H1 (cell line): ENCODE data around the gene ZSCAN5A. TPM values are rescaled to one million over a fixed set of nuclear protein-coding genes. Genes with fewer than 3 reads are reported as not detected.

Experiments used
- CTCF ChIA-PET: fragments of 300-600 bp; sonication (Branson Sonifier 250); formaldehyde crosslinking; loops from one replicate; lab custom pipeline; 2021; ENCODE audit not compliant: partially characterized antibody; lab: Charles Lee
- POLR2A ChIA-PET: fragments of 300-600 bp; sonication (Branson Sonifier 250); formaldehyde crosslinking; loops from one replicate; lab custom pipeline; 2021; ENCODE audit warnings: inconsistent platforms; ENCODE audit not compliant: partially characterized antibody; lab: Charles Lee
- DNase-seq, 2 experiments: peaks; one replicate each; pipeline versions ENCODE4 v3.0.0 to v3.0.0-alpha.2; 2010 to 2022; ENCODE audit warnings: low spot score in 2 of 2, low read depth in 1 of 2, mixed read lengths in 1 of 2
- FAIRE-seq: peaks from 2 replicates; lab custom pipeline; 2011; peaks lifted over from hg19 to GRCh38; lab: Jason Lieb, UNC
- H2AFZ ChIP-seq: 2 replicates; pipeline ENCODE4 v1.8.1; 2012; ENCODE audit warnings: low read length, inconsistent platforms
- H2AK5ac ChIP-seq: 2 replicates; pipeline ENCODE4 v1.6.1; 2013; ENCODE audit warnings: low read depth, low read length
- H2BK120ac ChIP-seq: replicated peaks from 2 replicates; pipeline ENCODE3; 2013; ENCODE audit warnings: low read depth, low read length, inconsistent platforms
- H2BK12ac ChIP-seq: 2 replicates; pipeline ENCODE4 v1.6.1; 2013; ENCODE audit warnings: low read depth, low read length
- H2BK15ac ChIP-seq: 2 replicates; pipeline ENCODE4 v1.6.1; 2013; ENCODE audit warnings: low read length
- H2BK20ac ChIP-seq: 2 replicates; pipeline ENCODE4 v1.6.1; 2013; ENCODE audit warnings: low read length
- H2BK5ac ChIP-seq: 2 replicates; pipeline ENCODE4 v1.6.1; 2013; ENCODE audit warnings: low read depth, low read length
- H3K14ac ChIP-seq: 2 replicates; pipeline ENCODE4 v1.6.1; 2013; ENCODE audit warnings: inconsistent platforms; ENCODE audit not compliant: insufficient read length
- H3K18ac ChIP-seq: 2 replicates; pipeline ENCODE4 v1.6.1; 2013; ENCODE audit warnings: low read length; ENCODE audit errors: extremely low read depth
- H3K23ac ChIP-seq: 2 replicates; pipeline ENCODE4 v1.6.1; 2013; ENCODE audit warnings: inconsistent platforms; ENCODE audit not compliant: insufficient read length
- H3K23me2 ChIP-seq: 2 replicates; pipeline ENCODE4 v1.6.1; 2013; ENCODE audit warnings: low read depth, low read length
- H3K27ac ChIP-seq: 2 replicates; pipeline ENCODE4 v1.6.1; 2011; ENCODE audit warnings: low read depth, low read length, inconsistent platforms
- H3K27me3 ChIP-seq, 4 experiments: replicated peaks in 1 of 4; 1 replicate in 1 of 4; 2 replicates in 3 of 4; pipeline versions ENCODE4 v1.6.1 to v1.8.1; 2011 to 2013; ENCODE audit warnings: low read length in 3 of 4, mild to moderate bottlenecking in 3 of 4, inconsistent platforms in 2 of 4, mixed read lengths in 2 of 4, moderate library complexity in 1 of 4; ENCODE audit not compliant: control insufficient read depth in 3 of 4, insufficient read depth in 3 of 4; ENCODE audit errors: extremely low read depth in 1 of 4
- H3K36me3 ChIP-seq, 4 experiments: 2 replicates each; pipeline versions ENCODE4 v1.6.1 to v1.8.1; 2011 to 2013; ENCODE audit warnings: mild to moderate bottlenecking in 4 of 4, low read length in 3 of 4, moderate library complexity in 2 of 4, control low read depth in 1 of 4, inconsistent platforms in 1 of 4; ENCODE audit not compliant: insufficient read depth in 4 of 4, control insufficient read depth in 2 of 4
- H3K4ac ChIP-seq: replicated peaks from 2 replicates; pipeline ENCODE3; 2013; ENCODE audit warnings: low read length, low read depth, mixed read lengths, inconsistent platforms; ENCODE audit not compliant: insufficient read length
- H3K4me1 ChIP-seq, 4 experiments: replicated peaks in 1 of 4; 1 replicate in 1 of 4; 2 replicates in 3 of 4; pipeline versions ENCODE4 v1.6.1 to v1.8.1; 2011 to 2013; ENCODE audit warnings: low read length in 3 of 4, inconsistent platforms in 2 of 4, mixed read lengths in 1 of 4; ENCODE audit not compliant: insufficient read depth in 4 of 4, control insufficient read depth in 3 of 4
- H3K4me2 ChIP-seq, 2 experiments: 2 replicates each; pipeline versions ENCODE4 v1.6.1 to v1.8.1; 2011 to 2013; ENCODE audit warnings: low read depth in 2 of 2, low read length in 2 of 2, control low read depth in 1 of 2, inconsistent platforms in 1 of 2, mild to moderate bottlenecking in 1 of 2; ENCODE audit not compliant: insufficient read depth in 1 of 2
- H3K4me3 ChIP-seq, 4 experiments: fragments of 200-600, 300-600 bp in 1 of 4; sonication (generic), shearing (Covaris generic), sonication (Bioruptor Twin) in 1 of 4; 2 replicates each; pipeline versions ENCODE4 v1.5.1 to v1.8.1; 2011 to 2016; ENCODE audit warnings: low read length in 4 of 4, low read depth in 3 of 4, control low read depth in 2 of 4, inconsistent platforms in 2 of 4, mild to moderate bottlenecking in 2 of 4, mixed read lengths in 1 of 4, moderate library complexity in 1 of 4; ENCODE audit not compliant: insufficient read depth in 2 of 4; ENCODE audit errors: extremely low read depth in 1 of 4
- H3K56ac ChIP-seq: replicated peaks from 2 replicates; pipeline ENCODE3; 2013; ENCODE audit warnings: low read depth, mild to moderate bottlenecking, mixed read lengths, low read length, inconsistent platforms; ENCODE audit not compliant: insufficient read length
- H3K79me1 ChIP-seq: 2 replicates; pipeline ENCODE4 v1.6.1; 2013; ENCODE audit warnings: low read depth, low read length, control low read depth
- H3K79me2 ChIP-seq, 2 experiments: 2 replicates each; pipeline versions ENCODE4 v1.6.1 to v1.8.1; 2012 to 2013; ENCODE audit warnings: low read length in 2 of 2, mild to moderate bottlenecking in 2 of 2, inconsistent platforms in 1 of 2; ENCODE audit not compliant: insufficient read depth in 2 of 2, control insufficient read depth in 1 of 2
- H3K9ac ChIP-seq, 4 experiments: replicated peaks in 1 of 4; 1 replicate in 1 of 4; 2 replicates in 3 of 4; pipeline versions ENCODE4 v1.6.1 to v1.8.1; 2011 to 2013; ENCODE audit warnings: low read depth in 3 of 4, low read length in 3 of 4, control low read depth in 2 of 4, mild to moderate bottlenecking in 2 of 4, moderate library complexity in 2 of 4, inconsistent platforms in 1 of 4; ENCODE audit errors: extremely low read depth in 1 of 4
- H3K9me3 ChIP-seq, 2 experiments: 2 replicates each; pipeline versions ENCODE4 v1.6.1 to v1.8.1; 2012 to 2013; ENCODE audit warnings: mild to moderate bottlenecking in 2 of 2, moderate library complexity in 2 of 2, control low read depth in 1 of 2, inconsistent platforms in 1 of 2, low read depth in 1 of 2, low read length in 1 of 2, mixed read lengths in 1 of 2; ENCODE audit not compliant: insufficient read depth in 2 of 2
- H4K20me1 ChIP-seq, 2 experiments: replicated peaks in 1 of 2; 2 replicates each; pipeline versions ENCODE3 to v1.8.1; 2011 to 2013; ENCODE audit warnings: inconsistent platforms in 2 of 2, low read length in 2 of 2, mild to moderate bottlenecking in 1 of 2; ENCODE audit not compliant: insufficient read depth in 2 of 2, control insufficient read depth in 1 of 2
- H4K5ac ChIP-seq: 2 replicates; pipeline ENCODE4 v1.6.1; 2013; ENCODE audit warnings: low read length, low read depth, mixed read lengths, inconsistent platforms; ENCODE audit not compliant: insufficient read length
- H4K8ac ChIP-seq: 2 replicates; pipeline ENCODE4 v1.8.0; 2013; ENCODE audit warnings: mild to moderate bottlenecking, moderate library complexity, low read length, inconsistent platforms; ENCODE audit not compliant: insufficient read depth; ENCODE audit errors: extremely low read depth
- H4K91ac ChIP-seq: replicated peaks from 2 replicates; pipeline ENCODE3; 2013; ENCODE audit warnings: low read length, mixed read lengths, inconsistent platforms; ENCODE audit not compliant: insufficient read length
- BACH1 ChIP-seq: IDR thresholded peaks from 2 replicates; pipeline ENCODE4 v1.6.1; 2012; ENCODE audit warnings: low read length, improper control_type of control experiment
- CBX8 ChIP-seq: fragments of 300-800, 300-1000 bp; sonication (generic); IDR thresholded peaks from 2 replicates; pipeline ENCODE4 v1.7.1; 2016; ENCODE audit warnings: low read depth, low read length, borderline replicate concordance
- CREB1 ChIP-seq: IDR thresholded peaks from 2 replicates; pipeline ENCODE4 v1.6.1; 2012; ENCODE audit warnings: inconsistent platforms
- JUND ChIP-seq: IDR thresholded peaks from 2 replicates; pipeline ENCODE4 v1.6.1; 2011; ENCODE audit warnings: mild to moderate bottlenecking, improper control_type of control experiment, low read length
- KDM1A ChIP-seq: fragments of 200-600, 300-600 bp; sonication (generic); IDR thresholded peaks from 2 replicates; pipeline ENCODE4 v1.7.1; 2016; ENCODE audit warnings: mild to moderate bottlenecking, low read length, borderline replicate concordance
- POLR2AphosphoS5 ChIP-seq: IDR thresholded peaks from 2 replicates; pipeline ENCODE4 v1.6.1; 2011; ENCODE audit warnings: low read depth, low read length
- RFX5 ChIP-seq: IDR thresholded peaks from 2 replicates; pipeline ENCODE4 v1.6.1; 2011; ENCODE audit warnings: low read depth, low read length, improper control_type of control experiment, borderline replicate concordance
- SAP30 ChIP-seq: fragments of 300-600 bp; sonication (generic); IDR thresholded peaks from 2 replicates; pipeline ENCODE4 v1.7.1; 2012; ENCODE audit warnings: low read length, moderate library complexity, mild to moderate bottlenecking, inconsistent platforms; ENCODE audit not compliant: insufficient read depth, insufficient replicate concordance
- TAF1 ChIP-seq: IDR thresholded peaks from 2 replicates; pipeline ENCODE4 v1.6.1; 2011; ENCODE audit warnings: mild to moderate bottlenecking, low read depth, low read length
- TAF7 ChIP-seq: optimal IDR thresholded peaks from 2 replicates; pipeline ENCODE3; 2011; ENCODE audit warnings: low read depth, mild to moderate bottlenecking, inconsistent platforms, low read length, moderate library complexity, borderline replicate concordance
- TBP ChIP-seq: IDR thresholded peaks from 2 replicates; pipeline ENCODE4 v1.6.1; 2011; ENCODE audit warnings: low read depth, low read length, improper control_type of control experiment
- TCF12 ChIP-seq: IDR thresholded peaks from 2 replicates; pipeline ENCODE4 v1.6.1; 2011; ENCODE audit warnings: low read depth, mild to moderate bottlenecking, low read length
- YY1 ChIP-seq: IDR thresholded peaks from 2 replicates; pipeline ENCODE4 v1.6.1; 2011; ENCODE audit warnings: low read depth, mild to moderate bottlenecking, low read length
- WGBS, 2 experiments: shearing (Covaris generic) in 1 of 2; methylation state at CpG; one replicate each; pipeline versions ENCODE4 v1.1.6 to v1.1.7; 2013 to 2015; ENCODE audit warnings: low lambda C conversion rate in 2 of 2, mixed read lengths in 2 of 2, inconsistent platforms in 1 of 2, low coverage in 1 of 2, missing lambda C conversion rate in 1 of 2; ENCODE audit not compliant: insufficient replicate concordance in 2 of 2, insufficient coverage in 1 of 2, insufficient read length in 1 of 2; ENCODE audit errors: extremely low coverage in 1 of 2, missing lambda C conversion rate in 1 of 2; 5-methylcytosine and 5-hydroxymethylcytosine counted together
- polyA plus RNA-seq, 7 experiments: library from polyadenylated mRNA; depleted of rRNA in 3 of 7; stranded (reverse) in 5 of 7; unstranded in 2 of 7; fragments of >200 nt in 5 of 7; fragments of 200-250 nt in 2 of 7; gene quantifications; 1 replicate in 5 of 7; 2 replicates in 1 of 7; 4 replicates in 1 of 7; pipeline versions ENCODE4 v1.2.1 to v1.2.3, GENCODE V29; 2011 to 2013; ENCODE audit warnings: missing spikeins in 2 of 7, mixed read lengths in 2 of 7
- total RNA-seq: library from RNA; stranded (reverse); fragmentation: NEBNext Ultra II Directional; extraction: Animal tissue kit (Norgen Biotek cat#: 25700); gene quantifications from 2 replicates; pipeline ENCODE4 v1.2.1, GENCODE V29; 2021
- TF ChIP-seq, protein P1 (sequence below): IDR thresholded peaks from 2 replicates; pipeline ENCODE4 v1.6.1; 2012; ENCODE audit warnings: low read length, inconsistent platforms

Gene ZSCAN5A
- total and polyA plus RNA-seq, 2 of the 8 experiments (the other 6 are each of a cell fraction or from before 2014, with no cell fraction given), result 8.6 to 11.0 TPM

- Histone ChIP-seq H2BK120ac (no peak overlapping the region), H2BK12ac (no peak overlapping the region), H3K23me2 (peaks cover 9% of the 10 kb centered on the region; the same call in 1 of the 2 replicates), H3K18ac (no peak overlapping the region), H3K9me3 (no peaks in the 10 kb centered on the region), H3K79me1 (no peaks in the 10 kb centered on the region), H2BK15ac (no peak overlapping the region), H4K5ac (no peak overlapping the region), H3K27ac (no peak overlapping the region), H3K23ac (no peak overlapping the region), H3K27me3 (no peaks in the 10 kb centered on the region; a peak in 1 of 7 replicates), H3K14ac (no peak overlapping the region), H3K9ac (no peak overlapping the region), H3K36me3 (no peaks in the 10 kb centered on the region), H3K4ac (no peak overlapping the region), H3K4me1 (peaks cover 0 to 8% (median 4%) of the 10 kb centered on the region in 4 experiments; a peak in 6 of 7 replicates), H4K20me1 (peaks cover 0 to 2% of the 10 kb centered on the region in 2 experiments), H4K8ac (no peak overlapping the region; the same call in 1 of the 2 replicates), H3K4me2 (no peak overlapping the region), H3K56ac (no peak overlapping the region), H2AK5ac (no peak overlapping the region), H2AFZ (no peak overlapping the region), H2BK20ac (no peak overlapping the region), H3K79me2 (no peaks in the 10 kb centered on the region), H4K91ac (no peak overlapping the region), H3K4me3 (no peak overlapping the region), H2BK5ac (no peak overlapping the region)
- 92% methylated on average over 10 of the region's 10 CpGs; no CpG with 5 or more reads in 1 of the 2 experiments for WGBS, 2 experiments
- CTCF ChIA-PET, result interaction anchor here (1.1 to 1.7 kb wide), 6 partner anchors 9 to 138 kb away, joined by 3 to 6 read pairs (median 4); no protein-coding TSS in a partner anchor
- FAIRE-seq (no peak), DNase-seq (no peak)
- POLR2A ChIA-PET, result no interaction called here
- TF ChIP-seq KDM1A (no peak), TAF7 (no peak), TBP (no peak), TCF12 (no peak), POLR2AphosphoS5 (no peak), YY1 (no peak), RFX5 (no peak), SAP30 (no peak), CREB1 (no peak), TAF1 (no peak), CBX8 (no peak), BACH1 (no peak), JUND (no peak)
- TF ChIP-seq, protein P1, sequence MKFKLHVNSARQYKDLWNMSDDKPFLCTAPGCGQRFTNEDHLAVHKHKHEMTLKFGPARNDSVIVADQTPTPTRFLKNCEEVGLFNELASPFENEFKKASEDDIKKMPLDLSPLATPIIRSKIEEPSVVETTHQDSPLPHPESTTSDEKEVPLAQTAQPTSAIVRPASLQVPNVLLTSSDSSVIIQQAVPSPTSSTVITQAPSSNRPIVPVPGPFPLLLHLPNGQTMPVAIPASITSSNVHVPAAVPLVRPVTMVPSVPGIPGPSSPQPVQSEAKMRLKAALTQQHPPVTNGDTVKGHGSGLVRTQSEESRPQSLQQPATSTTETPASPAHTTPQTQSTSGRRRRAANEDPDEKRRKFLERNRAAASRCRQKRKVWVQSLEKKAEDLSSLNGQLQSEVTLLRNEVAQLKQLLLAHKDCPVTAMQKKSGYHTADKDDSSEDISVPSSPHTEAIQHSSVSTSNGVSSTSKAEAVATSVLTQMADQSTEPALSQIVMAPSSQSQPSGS, result no peak
These were observed 95.7 kb downstream of the ZSCAN5A start for GRCh38 chr19:56218961-56219360.
